CD4-positive, alpha-beta T cell (primary cell): ENCODE data around the gene SCAPER. TPM values are rescaled to one million over a fixed set of nuclear protein-coding genes. Genes with fewer than 3 reads are reported as not detected.

Source experiments
- ATAC-seq: fragments of 200-7000 bp; cut with Tn5 transposase; one replicate; pipeline ENCODE4 v1.10.0; 2022; ENCODE audit warnings: mild to moderate bottlenecking; ENCODE audit not compliant: poor library complexity
- CTCF ChIA-PET: fragments of 350-600 bp; sonication (Branson Sonifier 250); formaldehyde crosslinking; loops from one replicate; lab custom pipeline; 2021; ENCODE audit warnings: antibody characterized with exemption, inconsistent platforms; lab: Charles Lee
- POLR2A ChIA-PET: fragments of 350-600 bp; sonication (Branson Sonifier 250); formaldehyde crosslinking; loops from one replicate; lab custom pipeline; 2021; ENCODE audit warnings: antibody characterized with exemption, inconsistent platforms; lab: Charles Lee
- DNase-seq, 14 experiments: peaks; one replicate each; pipeline ENCODE4 v3.0.0-alpha.2; 2013 to 2020; ENCODE audit warnings: mixed read lengths in 2 of 14
- H3K27ac ChIP-seq, 2 donors: one replicate each; pipeline versions ENCODE4 v1.5.1 to v1.7.0; 2013; ENCODE audit warnings: low read length in 2 of 2, low read depth in 1 of 2, mild to moderate bottlenecking in 1 of 2
- H3K27me3 ChIP-seq, 2 experiments: 1 replicate in 1 of 2; 2 replicates in 1 of 2; pipeline versions ENCODE4 v1.6.1 to v1.7.0; 2013; ENCODE audit warnings: low read length in 2 of 2, control low read depth in 1 of 2, mild to moderate bottlenecking in 1 of 2, moderate library complexity in 1 of 2; ENCODE audit not compliant: insufficient read depth in 2 of 2, control insufficient read depth in 1 of 2
- H3K36me3 ChIP-seq: one replicate; pipeline ENCODE4 v1.6.1; 2013; ENCODE audit warnings: low read length, control low read depth; ENCODE audit not compliant: insufficient read depth
- H3K4me1 ChIP-seq: one replicate; pipeline ENCODE4 v1.6.1; 2013; ENCODE audit warnings: low read length, control low read depth; ENCODE audit not compliant: insufficient read depth
- H3K4me3 ChIP-seq: one replicate; pipeline ENCODE4 v1.5.1; 2013; ENCODE audit warnings: mild to moderate bottlenecking, low read length, moderate library complexity
- H3K9me3 ChIP-seq, 2 experiments: 1 replicate in 1 of 2; 2 replicates in 1 of 2; pipeline versions ENCODE4 v1.6.1 to v1.7.0; 2013; ENCODE audit warnings: low read length in 2 of 2, mild to moderate bottlenecking in 2 of 2, control low read depth in 1 of 2, moderate library complexity in 1 of 2; ENCODE audit not compliant: control insufficient read depth in 1 of 2, insufficient read depth in 1 of 2
- H3K27ac Mint-ChIP-seq: one replicate; pipeline ENCODE4 v1.8.0; 2020; ENCODE audit warnings: mixed read lengths
- H3K27me3 Mint-ChIP-seq: one replicate; pipeline ENCODE4 v1.8.0; 2021; ENCODE audit warnings: mixed read lengths
- H3K36me3 Mint-ChIP-seq: one replicate; pipeline ENCODE4 v1.8.0; 2021; ENCODE audit warnings: low read depth, mixed read lengths
- H3K4me1 Mint-ChIP-seq: one replicate; pipeline ENCODE4 v1.8.0; 2021; ENCODE audit warnings: low read depth, mixed read lengths
- H3K4me3 Mint-ChIP-seq: one replicate; pipeline ENCODE4 v1.8.0; 2020; ENCODE audit warnings: mild to moderate bottlenecking, mixed read lengths
- H3K9me3 Mint-ChIP-seq: one replicate; pipeline ENCODE4 v1.8.0; 2020; ENCODE audit warnings: mixed read lengths
- intact Hi-C, 2 experiments: fragments of 100-400 bp; cut with DNase I in 1 of 2; cut with micrococcal nuclease in 1 of 2; formaldehyde crosslinking; loops; one replicate each; pipeline versions ENCODE4 v1.15.1 to v1.9.0; 2023 to 2025; cut with DNase I, micrococcal nuclease
- total RNA-seq, 174 experiments: library from RNA in 2 of 174; stranded (reverse) in 2 of 174; gene quantifications; one replicate each; pipeline ENCODE4 v1.2.3 and lab custom pipeline; 2021 to 2026
- TF ChIP-seq, protein P1 (sequence below): fragments of 200-600 bp; IDR thresholded peaks from one replicate; pipeline ENCODE4 v1.8.0; 2022; ENCODE audit warnings: antibody characterized with exemption, mild to moderate bottlenecking

Gene SCAPER
- total RNA-seq, 2 experiments from 2014 or later = 40.3 to 41.2 TPM

DNA sequence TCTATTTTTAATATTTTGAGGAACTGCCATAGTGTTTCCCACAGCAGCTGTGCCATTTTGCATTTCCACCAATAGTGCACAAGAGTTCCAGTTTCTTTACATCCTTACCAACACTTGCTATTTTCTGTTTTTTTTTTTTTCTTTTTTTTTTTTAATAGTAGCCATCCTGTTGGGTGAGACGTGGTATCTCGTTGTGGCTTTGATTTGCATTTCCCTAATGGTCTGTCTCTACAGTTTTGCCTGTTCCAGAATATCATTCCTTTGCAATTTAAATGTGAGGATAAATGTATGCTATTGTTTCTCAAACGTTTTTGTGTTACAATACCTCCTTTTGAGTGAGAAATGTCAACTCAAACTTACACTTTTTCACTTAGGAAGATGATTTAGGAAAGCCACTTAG lies 48.8 kb upstream of the SCAPER start:
- no peaks in the 10 kb centered on the region for H3K27me3 ChIP-seq
- DNase-seq = no peak
- Mint-ChIP-seq H3K4me3 (no peak overlapping the region), H3K27ac (no peak overlapping the region), H3K27me3 (no peaks in the 10 kb centered on the region), H3K4me1 (peaks cover 7% of the 10 kb centered on the region), H3K36me3 (peaks cover 15% of the 10 kb centered on the region), H3K9me3 (no peaks in the 10 kb centered on the region)
- no peak overlapping the region for H3K27ac ChIP-seq
- TF ChIP-seq, protein P1, sequence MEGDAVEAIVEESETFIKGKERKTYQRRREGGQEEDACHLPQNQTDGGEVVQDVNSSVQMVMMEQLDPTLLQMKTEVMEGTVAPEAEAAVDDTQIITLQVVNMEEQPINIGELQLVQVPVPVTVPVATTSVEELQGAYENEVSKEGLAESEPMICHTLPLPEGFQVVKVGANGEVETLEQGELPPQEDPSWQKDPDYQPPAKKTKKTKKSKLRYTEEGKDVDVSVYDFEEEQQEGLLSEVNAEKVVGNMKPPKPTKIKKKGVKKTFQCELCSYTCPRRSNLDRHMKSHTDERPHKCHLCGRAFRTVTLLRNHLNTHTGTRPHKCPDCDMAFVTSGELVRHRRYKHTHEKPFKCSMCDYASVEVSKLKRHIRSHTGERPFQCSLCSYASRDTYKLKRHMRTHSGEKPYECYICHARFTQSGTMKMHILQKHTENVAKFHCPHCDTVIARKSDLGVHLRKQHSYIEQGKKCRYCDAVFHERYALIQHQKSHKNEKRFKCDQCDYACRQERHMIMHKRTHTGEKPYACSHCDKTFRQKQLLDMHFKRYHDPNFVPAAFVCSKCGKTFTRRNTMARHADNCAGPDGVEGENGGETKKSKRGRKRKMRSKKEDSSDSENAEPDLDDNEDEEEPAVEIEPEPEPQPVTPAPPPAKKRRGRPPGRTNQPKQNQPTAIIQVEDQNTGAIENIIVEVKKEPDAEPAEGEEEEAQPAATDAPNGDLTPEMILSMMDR = no peak
- intact Hi-C loops = no loop called here
- H3K4me3 ChIP-seq = no peak overlapping the region
- ATAC-seq = no peak
- peaks cover 3% of the 10 kb centered on the region for H3K36me3 ChIP-seq
- ChIA-PET POLR2A (interaction anchor here (0.7 kb wide), 1 partner anchor 66 kb away, joined by 3 read pairs; no protein-coding TSS in a partner anchor), CTCF (interaction anchor here (0.7 kb wide), 1 partner anchor 13 kb away, joined by 3 read pairs; no protein-coding TSS in a partner anchor)
- H3K9me3 ChIP-seq = no peaks in the 10 kb centered on the region
- no peaks in the 10 kb centered on the region for H3K4me1 ChIP-seq

DNA sequence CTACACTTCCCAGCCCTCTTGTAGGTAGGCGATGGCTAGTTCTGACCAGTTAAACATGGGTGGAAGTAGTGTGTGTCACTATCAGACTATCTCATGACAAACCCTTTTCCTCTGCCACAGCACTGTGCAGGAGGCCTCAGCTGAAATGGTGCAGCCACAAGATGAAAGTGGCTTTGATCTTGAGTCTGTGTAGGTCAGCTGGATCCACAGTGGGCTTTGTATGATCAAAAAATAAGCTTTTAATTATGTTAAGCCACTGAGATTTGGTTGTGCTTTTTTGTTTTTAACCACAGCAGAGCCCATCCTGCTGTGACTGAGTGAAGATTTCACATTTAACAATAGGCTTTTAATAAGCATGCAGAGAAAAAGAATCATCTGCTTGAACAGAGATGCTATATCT lies 46.1 kb upstream of the SCAPER start:
- H3K4me1 ChIP-seq = no peaks in the 10 kb centered on the region
- peaks cover 40% of the 10 kb centered on the region for H3K36me3 Mint-ChIP-seq
- no peak overlapping the region for H3K4me3 Mint-ChIP-seq
- H3K27ac Mint-ChIP-seq = no peak overlapping the region
- H3K4me1 Mint-ChIP-seq = peaks cover 13% of the 10 kb centered on the region
- POLR2A ChIA-PET = no interaction called here
- H3K27me3 Mint-ChIP-seq = no peaks in the 10 kb centered on the region
- H3K27me3 ChIP-seq = no peaks in the 10 kb centered on the region
- H3K27ac ChIP-seq = no peak overlapping the region
- CTCF ChIA-PET = interaction anchor here (1.2 to 1.5 kb wide), 4 partner anchors 9 to 104 kb away, joined by 3 to 4 read pairs (median 3); no protein-coding TSS in a partner anchor
- ATAC-seq = no peak
- TF ChIP-seq, protein P1 = no peak
- no peaks in the 10 kb centered on the region for H3K9me3 Mint-ChIP-seq
- DNase-seq = no peak
- peaks cover 19% of the 10 kb centered on the region for H3K36me3 ChIP-seq
- intact Hi-C loops = no loop called here
- no peaks in the 10 kb centered on the region for H3K9me3 ChIP-seq
- H3K4me3 ChIP-seq = no peak overlapping the region

DNA sequence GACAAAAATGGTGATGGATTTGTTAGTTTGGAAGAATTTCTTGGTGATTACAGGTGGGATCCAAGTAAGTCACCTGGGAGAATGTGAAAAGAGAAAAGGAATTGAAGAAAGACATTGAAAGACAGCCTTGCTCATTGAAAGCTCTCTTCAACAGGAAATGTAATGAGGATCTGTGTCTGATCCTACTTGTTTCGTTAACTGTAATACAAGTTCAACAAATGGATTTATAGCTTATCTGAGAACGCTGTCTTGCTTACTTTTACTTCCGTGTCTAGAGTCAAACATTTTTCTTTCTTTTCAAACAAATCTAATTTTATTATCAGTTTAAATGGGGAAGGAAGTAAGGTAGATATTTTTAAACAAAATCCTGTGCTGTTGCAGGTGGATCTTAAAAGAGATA lies 42.3 kb upstream of the SCAPER start:
- peaks cover 68% of the 10 kb centered on the region for H3K36me3 Mint-ChIP-seq
- CTCF ChIA-PET = interaction anchor here (0.7 kb wide), 1 partner anchor 39 kb away, joined by 3 read pairs; no protein-coding TSS in a partner anchor
- intact Hi-C loops = no loop called here

More for the DNA sequence above, 42.3 kb upstream of the SCAPER start:
- DNase-seq = no peak
- peak overlapping the region; percentile 15 for H3K27ac Mint-ChIP-seq
- Histone ChIP-seq H3K4me3 (no peak overlapping the region), H3K4me1 (no peaks in the 10 kb centered on the region), H3K27me3 (no peaks in the 10 kb centered on the region), H3K9me3 (no peaks in the 10 kb centered on the region), H3K27ac (no peak overlapping the region), H3K36me3 (peaks cover 33% of the 10 kb centered on the region)
- H3K9me3 Mint-ChIP-seq = no peaks in the 10 kb centered on the region
- no peaks in the 10 kb centered on the region for H3K27me3 Mint-ChIP-seq
- POLR2A ChIA-PET = no interaction called here
- H3K4me1 Mint-ChIP-seq = peaks cover 13% of the 10 kb centered on the region
- ATAC-seq = no peak
- TF ChIP-seq, protein P1 = no peak
- H3K4me3 Mint-ChIP-seq = no peak overlapping the region
